GM12878 (cell line): ENCODE data around the gene GLT1D1. TPM values are rescaled to one million over a fixed set of nuclear protein-coding genes. Genes with fewer than 3 reads are reported as not detected.

Source experiments
- BMI1 ChIP-seq: fragments of 450-650 bp; IDR thresholded peaks from 2 replicates; pipeline ENCODE4 v1.6.1; 2016; ENCODE audit warnings: mild to moderate bottlenecking, moderate library complexity, borderline replicate concordance
- CHD2 ChIP-seq: IDR thresholded peaks from 2 replicates; pipeline ENCODE4 v1.6.1; 2011; ENCODE audit warnings: low read depth, low read length, improper control_type of control experiment, borderline replicate concordance
- IRF5 ChIP-seq: fragments of 450-650 bp; IDR thresholded peaks from 2 replicates; pipeline ENCODE4 v1.6.1; 2017; ENCODE audit warnings: borderline replicate concordance
- JUND ChIP-seq: IDR thresholded peaks from 2 replicates; pipeline ENCODE4 v1.6.1; 2012; ENCODE audit warnings: low read depth, mild to moderate bottlenecking, low read length, improper control_type of control experiment, moderate library complexity
- LARP7 ChIP-seq: fragments of 450-650 bp; IDR thresholded peaks from 2 replicates; pipeline ENCODE4 v1.6.1; 2017; ENCODE audit warnings: mild to moderate bottlenecking
- MEF2A ChIP-seq: IDR thresholded peaks from 2 replicates; pipeline ENCODE4 v1.6.1; 2011; ENCODE audit warnings: low read depth, mild to moderate bottlenecking, low read length, moderate library complexity; ENCODE audit not compliant: insufficient read depth
- NKRF ChIP-seq: fragments of 450-650 bp; conservative IDR thresholded peaks from 2 replicates; pipeline ENCODE4 v1.6.1; 2017; ENCODE audit warnings: mild to moderate bottlenecking, moderate library complexity
- POLR2A ChIP-seq: IDR thresholded peaks from 2 replicates; pipeline ENCODE4 v1.6.1; 2011; ENCODE audit warnings: low read depth, mild to moderate bottlenecking, low read length
- RCOR1 ChIP-seq: conservative IDR thresholded peaks from 2 replicates; pipeline ENCODE4 v1.6.1; 2012; ENCODE audit warnings: low read depth, low read length, improper control_type of control experiment
- SKIL ChIP-seq: fragments of 450-650 bp; IDR thresholded peaks from 2 replicates; pipeline ENCODE4 v1.6.1; 2017; ENCODE audit warnings: mild to moderate bottlenecking, low read depth, inconsistent platforms; ENCODE audit not compliant: poor library complexity, severe bottlenecking
- SPI1 ChIP-seq: IDR thresholded peaks from 2 replicates; pipeline ENCODE4 v1.6.1; 2011; ENCODE audit warnings: low read depth, mild to moderate bottlenecking, low read length, moderate library complexity, borderline replicate concordance; ENCODE audit not compliant: insufficient read depth
- TBL1XR1 ChIP-seq: IDR thresholded peaks from 2 replicates; pipeline ENCODE4 v1.6.1; 2012; ENCODE audit warnings: low read depth, low read length, improper control_type of control experiment
- USF1 ChIP-seq: IDR thresholded peaks from 2 replicates; pipeline ENCODE4 v1.6.1; 2011; ENCODE audit warnings: borderline replicate concordance, low read depth, mild to moderate bottlenecking, moderate library complexity, mixed read lengths, low read length; ENCODE audit not compliant: insufficient read depth; ENCODE audit errors: extremely low read length
- ZBED1 ChIP-seq: IDR thresholded peaks from 2 replicates; pipeline ENCODE4 v1.6.1; 2016; ENCODE audit warnings: borderline replicate concordance
- ZNF24 ChIP-seq: fragments of 450-650 bp; IDR thresholded peaks from 2 replicates; pipeline ENCODE4 v1.6.1; 2017; ENCODE audit warnings: antibody characterized with exemption, mild to moderate bottlenecking
- polyA plus RNA-seq, 11 experiments: library from polyadenylated mRNA; depleted of rRNA in 4 of 11; unstranded in 6 of 11; stranded (reverse) in 5 of 11; fragments of >200 nt; fragmentation: Nextera tagmentation in 4 of 11; fragmentation: Illumina TruSeq in 1 of 11; extraction: Ambion mirVana in 4 of 11; extraction: Trizol in 1 of 11; gene quantifications; 1 replicate in 1 of 11; 2 replicates in 10 of 11; pipeline versions ENCODE4 v1.2.1 to v1.2.3, GENCODE V29; 2011 to 2016; ENCODE audit warnings: inconsistent platforms in 2 of 11, missing spikeins in 2 of 11, low read depth in 1 of 11
- total RNA-seq, 4 experiments: library from RNA; depleted of rRNA in 3 of 4; stranded (reverse); fragments of >200 nt in 3 of 4; fragmentation: Illumina TruSeq in 1 of 4; extraction: Trizol in 1 of 4; gene quantifications; 2 replicates each; pipeline versions ENCODE4 v1.2.1 to v1.2.3, GENCODE V29; 2013 to 2021

The GLT1D1 gene
- total and polyA plus RNA-seq, 10 of the 15 experiments (the other 5 are each of a cell fraction or from before 2014, with no cell fraction given): 0.42 to 62.8 (median 3.0) TPM

GRCh38 chr12:128856035-128856790 lies 2.9 kb downstream of the GLT1D1 start (continued):
- TF ChIP-seq NKRF (no peak), JUND (no peak), TBL1XR1 (peak; percentile 33; the same call in 1 of the 2 replicates), POLR2A (no peak), IRF5 (no peak), RCOR1 (no peak), SPI1 (no peak), SKIL (peak; percentile 58), ZBED1 (no peak), MEF2A (peak; percentile 85; the same call in 1 of the 2 replicates), ZNF24 (no peak), BMI1 (no peak), CHD2 (no peak), USF1 (no peak), LARP7 (no peak)
